ENCODE results near the gene DNAH11. TPM values are rescaled to one million over a fixed set of nuclear protein-coding genes. Genes with fewer than 3 reads are reported as not detected.

The DNAH11 gene
- total and polyA plus RNA-seq, 4 donors, result 1.8 to 24.7 (median 8.1) TPM

DNA sequence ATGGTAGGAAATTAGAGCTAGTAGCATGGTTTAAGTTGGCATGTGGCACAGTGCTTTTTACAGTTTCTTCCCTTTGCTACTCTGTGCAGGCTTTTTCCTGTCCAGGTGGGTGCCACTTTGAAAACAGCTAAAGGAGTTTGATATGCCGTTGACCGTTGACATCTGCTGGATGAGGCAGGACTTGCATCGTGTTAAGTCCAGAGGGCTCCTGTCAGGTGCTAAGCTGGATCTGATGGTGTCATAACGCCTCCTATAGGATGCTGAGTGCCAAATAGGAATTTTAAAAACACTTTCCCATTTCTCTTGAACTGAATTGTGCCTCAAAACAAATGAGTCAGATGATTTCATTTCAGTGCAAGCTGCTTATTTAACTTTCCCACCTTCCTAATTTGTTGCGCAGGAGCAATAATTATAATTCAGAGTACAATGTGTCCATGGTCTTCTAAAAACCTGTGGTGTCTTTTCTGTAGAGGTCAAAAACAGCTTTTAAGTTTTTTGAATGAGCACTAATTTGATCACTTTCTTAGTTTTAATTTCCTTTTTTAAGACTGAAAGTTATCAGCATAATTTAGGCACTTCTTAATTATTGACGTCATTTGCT, 224.6 kb downstream of the DNAH11 start:
- peak; percentile 80 for ATAC-seq (ENCODE audit: insufficient read depth, low FRiP score)
- H3K4me1 ChIP-seq (ENCODE audit: control insufficient read depth in 5 of 5, insufficient read depth in 5 of 5, low read length in 5 of 5), result peaks cover 0 to 6% (median 2%) of the 10 kb centered on the region in 5 donors
- WGBS, 2 donors, result 24 to 25% methylated on average over 6 of the region's 6 CpGs

DNA sequence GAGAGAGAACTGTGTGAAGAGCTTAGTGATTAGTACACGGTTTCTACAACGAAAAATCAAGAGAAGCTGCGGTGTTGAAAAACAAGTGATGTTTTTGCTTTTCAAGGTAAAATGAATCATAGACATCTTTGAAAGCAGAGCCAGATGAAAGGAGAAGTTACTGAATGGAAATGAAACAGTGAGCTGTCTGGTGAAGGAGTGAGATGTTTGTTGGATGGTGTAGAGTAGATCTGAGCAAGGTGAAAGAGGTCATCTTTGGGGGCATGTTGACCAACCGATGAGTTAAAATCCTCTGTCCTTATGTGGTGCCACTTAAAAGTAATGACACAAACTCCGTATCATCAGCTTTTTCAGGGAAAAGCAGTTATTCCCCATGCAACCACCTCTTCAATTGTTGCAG, 225.4 kb downstream of the DNAH11 start:
- WGBS, 2 donors, result 61 to 68% methylated on average over 5 of the region's 5 CpGs
- DNase-seq (no peak), ATAC-seq (ENCODE audit: insufficient read depth, low FRiP score) (no peak)
- TF ChIP-seq CTCF (IDR thresholded peaks at IDR 0.05; ENCODE audit: control extremely low read depth, extremely low read depth), result no peak
- Histone ChIP-seq H3K4me3 (no peak overlapping the region), H3K27me3 (ENCODE audit: control insufficient read depth in 3 of 3, insufficient read depth in 3 of 3, low read length in 2 of 3) (peaks cover 0 to 46% (median 32%) of the 10 kb centered on the region in 3 donors), H3K9ac (ENCODE audit: insufficient read depth in 1 of 2, low read length in 2 of 2) (no peak overlapping the region), H3K36me3 (ENCODE audit: control insufficient read depth in 4 of 4, insufficient read depth in 4 of 4, low read length in 4 of 4) (no peaks in the 10 kb centered on the region), H3K27ac (ENCODE audit: low read depth in 1 of 2, low read length in 1 of 2) (no peak overlapping the region), H3K9me3 (ENCODE audit: control insufficient read depth in 4 of 4, insufficient read depth in 3 of 4, low read length in 3 of 4) (no peaks in the 10 kb centered on the region), H3K4me1 (ENCODE audit: control insufficient read depth in 5 of 5, insufficient read depth in 5 of 5, low read length in 5 of 5) (peaks cover 0 to 6% (median 2%) of the 10 kb centered on the region in 5 donors)

More for the DNA sequence above, 224.6 kb downstream of the DNAH11 start:
- Histone ChIP-seq H3K9me3 (ENCODE audit: control insufficient read depth in 4 of 4, insufficient read depth in 3 of 4, low read length in 3 of 4) (no peaks in the 10 kb centered on the region), H3K36me3 (ENCODE audit: control insufficient read depth in 4 of 4, insufficient read depth in 4 of 4, low read length in 4 of 4) (no peaks in the 10 kb centered on the region), H3K27me3 (ENCODE audit: control insufficient read depth in 3 of 3, insufficient read depth in 3 of 3, low read length in 2 of 3) (peaks cover 0 to 40% (median 29%) of the 10 kb centered on the region in 3 donors), H3K27ac (ENCODE audit: low read depth in 1 of 2, low read length in 1 of 2) (no peak overlapping the region), H3K9ac (ENCODE audit: insufficient read depth in 1 of 2, low read length in 2 of 2) (no peak overlapping the region), H3K4me3 (no peak overlapping the region)
- TF ChIP-seq CTCF (IDR thresholded peaks at IDR 0.05; ENCODE audit: control extremely low read depth, extremely low read depth), result peak; percentile 25
- peak; percentile 59 to 87 (median 61) for DNase-seq

DNA sequence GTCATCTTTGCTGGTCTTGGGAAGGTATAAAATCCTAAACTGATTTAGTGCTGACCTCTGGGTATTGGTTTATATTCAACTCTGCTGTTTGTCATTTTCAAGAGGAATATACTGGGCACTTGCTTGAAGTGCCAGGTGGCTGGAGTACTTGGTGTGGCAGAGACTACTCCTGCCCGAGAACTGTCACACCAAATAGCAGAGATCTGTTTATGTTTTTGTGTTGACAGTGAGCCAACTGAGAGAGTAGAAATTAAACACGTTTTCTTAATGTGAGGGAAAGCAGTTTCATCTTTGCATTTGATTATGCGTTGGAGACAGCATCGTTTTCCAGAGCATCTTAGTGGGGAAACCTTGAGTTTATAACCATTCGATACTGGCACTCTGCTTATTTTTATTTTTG, 228.4 kb downstream of the DNAH11 start:
- WGBS, 2 donors, result 65 to 77% methylated on average over 5 of the region's 5 CpGs

More for the DNA sequence above, 228.4 kb downstream of the DNAH11 start:
- DNase-seq (no peak), ATAC-seq (ENCODE audit: insufficient read depth, low FRiP score) (no peak)
- Histone ChIP-seq H3K9ac (ENCODE audit: insufficient read depth in 1 of 2, low read length in 2 of 2) (no peak overlapping the region), H3K27ac (ENCODE audit: low read depth in 1 of 2, low read length in 1 of 2) (no peak overlapping the region), H3K4me3 (no peak overlapping the region), H3K27me3 (ENCODE audit: control insufficient read depth in 3 of 3, insufficient read depth in 3 of 3, low read length in 2 of 3) (peaks cover 0 to 34% (median 17%) of the 10 kb centered on the region in 3 donors), H3K36me3 (ENCODE audit: control insufficient read depth in 4 of 4, insufficient read depth in 4 of 4, low read length in 4 of 4) (no peaks in the 10 kb centered on the region), H3K4me1 (ENCODE audit: control insufficient read depth in 5 of 5, insufficient read depth in 5 of 5, low read length in 5 of 5) (peaks cover 0 to 5% (median 0%) of the 10 kb centered on the region in 5 donors), H3K9me3 (ENCODE audit: control insufficient read depth in 4 of 4, insufficient read depth in 3 of 4, low read length in 3 of 4) (no peaks in the 10 kb centered on the region)
- no peak for TF ChIP-seq CTCF (IDR thresholded peaks at IDR 0.05; ENCODE audit: control extremely low read depth, extremely low read depth)

All from lung (tissue), 12 donors.